HG03571 (cell line): ENCODE results near the gene COLEC12.
"Not testable (repeated sequence)": the region's sequence is repeated elsewhere in the genome, so short reads cannot be mapped to it uniquely, and the experiment has no call there.

Experiments used
- ATAC-seq: cut with Tn5 transposase; IDR thresholded peaks from one replicate; pipeline ENCODE4 v1.9.1; 2021; ENCODE audit not compliant: unreplicated experiment

COLEC12 gene

GRCh38 chr18:415617-416612 is 84.6 kb downstream of the COLEC12 start:
- no peak for ATAC-seq

GRCh38 chr18:415047-415446 is 85.5 kb downstream of the COLEC12 start:
- no peak for ATAC-seq

- ATAC-seq: no peak
Measured at GRCh38 chr18:413233-413632, 87.3 kb downstream of the COLEC12 start.

GRCh38 chr18:410047-410455 is 90.5 kb downstream of the COLEC12 start:
- no peak for ATAC-seq

GRCh38 chr18:408367-408766 is 92.1 kb downstream of the COLEC12 start:
- ATAC-seq: no peak

- ATAC-seq: no peak
Measured at GRCh38 chr18:407626-408224, 92.8 kb downstream of the COLEC12 start.

GRCh38 chr18:407191-407590 is 93.3 kb downstream of the COLEC12 start:
- ATAC-seq: no peak

GRCh38 chr18:406677-407076 is 93.8 kb downstream of the COLEC12 start:
- ATAC-seq: no peak

- ATAC-seq: not testable (repeated sequence)
Measured at GRCh38 chr18:405006-405405, 95.5 kb downstream of the COLEC12 start.

GRCh38 chr18:404061-404636 is 96.4 kb downstream of the COLEC12 start:
- ATAC-seq: no peak

- no peak for ATAC-seq
Measured at GRCh38 chr18:402129-402528, 98.4 kb downstream of the COLEC12 start.

GRCh38 chr18:400456-400855 is 100.0 kb downstream of the COLEC12 start:
- ATAC-seq: no peak

GRCh38 chr18:399631-400135 is 100.8 kb downstream of the COLEC12 start:
- ATAC-seq: no peak

GRCh38 chr18:398935-399630 is 101.4 kb downstream of the COLEC12 start:
- no peak for ATAC-seq

GRCh38 chr18:396556-396955 is 103.9 kb downstream of the COLEC12 start:
- ATAC-seq: no peak

GRCh38 chr18:396251-396555 is 104.3 kb downstream of the COLEC12 start:
- no peak for ATAC-seq

- no peak for ATAC-seq
Measured at GRCh38 chr18:395456-396250, 104.8 kb downstream of the COLEC12 start.

GRCh38 chr18:394987-395362 is 105.5 kb downstream of the COLEC12 start:
- ATAC-seq: no peak

- ATAC-seq: no peak
Measured at GRCh38 chr18:394262-394986, 106.1 kb downstream of the COLEC12 start.

- ATAC-seq: no peak
Measured at GRCh38 chr18:393574-393957, 106.9 kb downstream of the COLEC12 start.
